Trophoblast cell (in vitro differentiated cells and primary cell): ENCODE measurements around the gene ARFGEF3.

ENCODE experiments used
- DNase-seq, 2 donors: peaks; one replicate each; pipeline ENCODE4 v3.0.0-alpha.2; 2016
- H2AFZ ChIP-seq: 2 replicates; pipeline ENCODE4 v1.6.1; 2013; ENCODE audit warnings: low read length, moderate library complexity, mild to moderate bottlenecking; ENCODE audit not compliant: insufficient read depth, poor library complexity
- H2AK5ac ChIP-seq: 2 replicates; pipeline ENCODE4 v1.6.1; 2013; ENCODE audit warnings: mild to moderate bottlenecking, low read length
- H2BK120ac ChIP-seq: 2 replicates; pipeline ENCODE4 v1.6.1; 2013; ENCODE audit warnings: low read length, mild to moderate bottlenecking, moderate library complexity; ENCODE audit not compliant: insufficient read depth, poor library complexity
- H2BK12ac ChIP-seq: 2 replicates; pipeline ENCODE4 v1.6.1; 2013; ENCODE audit warnings: mild to moderate bottlenecking, low read length, moderate library complexity
- H2BK5ac ChIP-seq: 2 replicates; pipeline ENCODE4 v1.6.1; 2013; ENCODE audit warnings: low read length, low read depth, moderate library complexity, mild to moderate bottlenecking; ENCODE audit not compliant: poor library complexity
- H3K14ac ChIP-seq: 2 replicates; pipeline ENCODE4 v1.6.1; 2013; ENCODE audit warnings: mild to moderate bottlenecking, low read length
- H3K18ac ChIP-seq: 2 replicates; pipeline ENCODE4 v1.6.1; 2013; ENCODE audit warnings: mild to moderate bottlenecking, low read length
- H3K23ac ChIP-seq: 2 replicates; pipeline ENCODE4 v1.6.1; 2013; ENCODE audit warnings: low read length
- H3K27ac ChIP-seq: 2 replicates; pipeline ENCODE4 v1.5.1; 2013; ENCODE audit warnings: low read depth, mild to moderate bottlenecking, inconsistent platforms, low read length, moderate library complexity
- H3K27me3 ChIP-seq: 2 replicates; pipeline ENCODE4 v1.6.1; 2013; ENCODE audit warnings: inconsistent platforms, mild to moderate bottlenecking, low read length, moderate library complexity; ENCODE audit not compliant: insufficient read depth
- H3K36me3 ChIP-seq, 2 experiments: 1 replicate in 1 of 2; 2 replicates in 1 of 2; pipeline ENCODE4 v1.6.1; 2013; ENCODE audit warnings: low read length in 2 of 2, mild to moderate bottlenecking in 2 of 2, moderate library complexity in 1 of 2; ENCODE audit not compliant: insufficient read depth in 2 of 2, control insufficient read depth in 1 of 2
- H3K4ac ChIP-seq: 2 replicates; pipeline ENCODE4 v1.6.1; 2013; ENCODE audit warnings: low read depth, mild to moderate bottlenecking, low read length, moderate library complexity
- H3K4me1 ChIP-seq, 2 experiments: 1 replicate in 1 of 2; 2 replicates in 1 of 2; pipeline ENCODE4 v1.6.1; 2013; ENCODE audit warnings: low read length in 2 of 2, mild to moderate bottlenecking in 2 of 2, moderate library complexity in 1 of 2; ENCODE audit not compliant: insufficient read depth in 2 of 2, control insufficient read depth in 1 of 2
- H3K4me2 ChIP-seq: 2 replicates; pipeline ENCODE4 v1.6.1; 2013; ENCODE audit warnings: inconsistent platforms, mild to moderate bottlenecking, low read length, moderate library complexity
- H3K4me3 ChIP-seq: 2 replicates; pipeline ENCODE4 v1.5.1; 2013; ENCODE audit warnings: mild to moderate bottlenecking, low read depth, low read length, inconsistent platforms
- H3K79me1 ChIP-seq: one replicate; pipeline ENCODE4 v1.6.1; 2013; ENCODE audit warnings: low read length
- H3K79me2 ChIP-seq: 2 replicates; pipeline ENCODE4 v1.6.1; 2013; ENCODE audit warnings: low read length, mild to moderate bottlenecking; ENCODE audit not compliant: control insufficient read depth, insufficient read depth, poor library complexity
- H3K9ac ChIP-seq: 2 replicates; pipeline ENCODE4 v1.6.1; 2013; ENCODE audit warnings: mild to moderate bottlenecking, low read length
- H3K9me3 ChIP-seq: 2 replicates; pipeline ENCODE4 v1.6.1; 2013; ENCODE audit warnings: low read depth, mild to moderate bottlenecking, control low read depth, inconsistent platforms, low read length; ENCODE audit not compliant: insufficient read depth
- H4K12ac ChIP-seq: 2 replicates; pipeline ENCODE4 v1.6.1; 2013; ENCODE audit warnings: low read depth, mild to moderate bottlenecking, low read length, moderate library complexity
- H4K8ac ChIP-seq: 2 replicates; pipeline ENCODE4 v1.6.1; 2013; ENCODE audit warnings: low read depth, mild to moderate bottlenecking, low read length, moderate library complexity
- H4K91ac ChIP-seq: one replicate; pipeline ENCODE4 v1.6.1; 2013; ENCODE audit warnings: low read depth, mild to moderate bottlenecking, low read length, moderate library complexity
- WGBS: extraction: QIAGEN DNeasy Blood & Tissue Kit; methylation state at CpG from one replicate; pipeline ENCODE4 v1.1.7; 2013; ENCODE audit warnings: missing lambda C conversion rate; ENCODE audit not compliant: insufficient read length, insufficient coverage; ENCODE audit errors: extremely low coverage; 5-methylcytosine and 5-hydroxymethylcytosine counted together

The ARFGEF3 gene

DNA sequence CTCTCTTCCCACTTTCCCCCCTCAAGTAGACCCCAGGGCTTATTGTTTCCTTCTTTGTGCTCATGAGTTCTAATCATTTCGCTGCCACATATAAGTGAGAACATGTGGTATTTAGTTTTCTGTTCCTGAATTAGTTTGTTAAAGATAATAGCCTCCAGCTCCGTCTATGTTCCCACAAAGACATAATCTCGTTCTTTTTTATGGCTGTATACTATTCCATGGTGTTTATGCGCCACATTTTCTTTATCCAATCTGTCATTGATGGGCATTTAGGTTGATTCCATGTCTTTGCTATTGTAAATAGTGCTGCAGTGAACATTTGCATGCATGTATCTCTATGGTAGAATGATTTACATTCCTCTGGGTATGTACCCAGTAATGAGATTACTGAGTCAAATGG is 37.6 kb upstream of the ARFGEF3 start:
- no peak overlapping the region for H2BK12ac ChIP-seq
- no peak overlapping the region for H4K8ac ChIP-seq
- no peak overlapping the region for H2AK5ac ChIP-seq
- H3K4me2 ChIP-seq, result no peak overlapping the region
- no peak overlapping the region for H2BK5ac ChIP-seq
- H3K23ac ChIP-seq, result no peak overlapping the region
- no peaks in the 10 kb centered on the region for H3K27me3 ChIP-seq
- no peak overlapping the region for H3K18ac ChIP-seq
- H2BK120ac ChIP-seq, result no peak overlapping the region
- no peak for DNase-seq
- H3K9me3 ChIP-seq, result peaks cover under 1% of the 10 kb centered on the region
- no peak overlapping the region for H3K4me3 ChIP-seq
- H3K14ac ChIP-seq, result no peak overlapping the region
- no peak overlapping the region for H3K9ac ChIP-seq
- no peaks in the 10 kb centered on the region for H3K79me1 ChIP-seq
- no peak overlapping the region for H3K27ac ChIP-seq
- no peak overlapping the region for H4K12ac ChIP-seq
- H3K79me2 ChIP-seq, result no peaks in the 10 kb centered on the region
- H3K4ac ChIP-seq, result no peak overlapping the region
- no peak overlapping the region for H2AFZ ChIP-seq
- no CpG with 5 or more reads among the region's 4 CpGs for WGBS
- H3K36me3 ChIP-seq, result no peaks in the 10 kb centered on the region
- no peak overlapping the region for H4K91ac ChIP-seq
- H3K4me1 ChIP-seq, result no peaks in the 10 kb centered on the region

DNA sequence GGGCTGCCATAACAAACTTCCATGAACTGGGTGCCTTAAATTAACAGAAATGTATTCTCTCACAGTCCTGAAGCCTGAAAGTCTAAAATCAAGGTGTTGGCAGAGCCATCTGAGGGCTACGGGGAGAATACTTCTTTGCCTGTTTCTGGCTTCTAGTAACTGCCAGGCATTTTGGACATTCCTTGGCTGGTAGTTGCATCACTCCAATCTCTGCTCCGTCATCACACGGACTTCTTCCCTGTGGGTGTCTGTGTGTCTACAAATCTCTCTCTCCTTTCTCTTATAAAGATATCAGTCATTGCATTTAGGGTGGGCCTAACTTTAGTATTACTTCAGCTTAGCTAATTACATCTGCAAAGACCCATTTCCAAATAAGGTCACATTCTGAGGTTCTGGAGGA is 33.6 kb upstream of the ARFGEF3 start:
- WGBS, result no CpG with 5 or more reads among the region's 3 CpGs
- peak; percentile 75 to 86 for DNase-seq
- H2AK5ac ChIP-seq, result no peak overlapping the region
- no peak overlapping the region for H3K27ac ChIP-seq
- no peak overlapping the region for H3K4me3 ChIP-seq
- peaks cover 3% of the 10 kb centered on the region for H3K9me3 ChIP-seq
- no peak overlapping the region for H2BK5ac ChIP-seq
- no peak overlapping the region for H4K91ac ChIP-seq
- no peak overlapping the region for H3K4me2 ChIP-seq
- H3K79me1 ChIP-seq, result no peaks in the 10 kb centered on the region
- no peaks in the 10 kb centered on the region for H3K27me3 ChIP-seq
- no peak overlapping the region for H3K23ac ChIP-seq
- H2BK12ac ChIP-seq, result no peak overlapping the region
- no peaks in the 10 kb centered on the region for H3K4me1 ChIP-seq
- no peak overlapping the region for H3K18ac ChIP-seq
- no peak overlapping the region for H2BK120ac ChIP-seq
- no peak overlapping the region for H2AFZ ChIP-seq
- H3K14ac ChIP-seq, result no peak overlapping the region
- H4K8ac ChIP-seq, result no peak overlapping the region
- H3K4ac ChIP-seq, result no peak overlapping the region
- no peaks in the 10 kb centered on the region for H3K36me3 ChIP-seq
- H4K12ac ChIP-seq, result no peak overlapping the region
- H3K9ac ChIP-seq, result no peak overlapping the region
- H3K79me2 ChIP-seq, result no peaks in the 10 kb centered on the region

DNA sequence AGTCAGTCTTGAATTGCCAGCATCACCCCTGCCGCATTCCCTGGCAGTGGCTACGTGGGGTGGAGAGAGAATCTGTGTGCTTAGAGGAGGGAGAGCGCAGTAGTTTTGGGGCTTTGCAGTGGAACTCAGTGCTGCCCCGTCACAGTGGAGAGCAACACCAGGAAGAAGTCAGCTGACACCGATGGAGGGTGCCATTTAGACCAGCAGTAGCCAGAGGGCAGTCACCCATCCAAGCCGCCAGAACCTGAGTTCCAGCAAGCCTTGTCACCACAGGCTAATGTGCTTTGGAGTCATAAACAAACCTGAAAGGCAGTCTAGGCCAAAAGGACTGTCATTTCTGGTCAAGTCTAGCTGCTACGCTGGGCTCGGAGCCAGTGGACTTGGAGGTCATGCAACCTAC is 32.5 kb upstream of the ARFGEF3 start:
- DNase-seq, result peak; percentile 53 to 66
- H2BK120ac ChIP-seq, result no peak overlapping the region
- no peak overlapping the region for H3K4me2 ChIP-seq
- H4K91ac ChIP-seq, result no peak overlapping the region
- H3K4me3 ChIP-seq, result no peak overlapping the region
- peaks cover 3% of the 10 kb centered on the region for H3K9me3 ChIP-seq
- H3K9ac ChIP-seq, result no peak overlapping the region
- H2AK5ac ChIP-seq, result no peak overlapping the region
- no CpG with 5 or more reads among the region's 8 CpGs for WGBS
- no peaks in the 10 kb centered on the region for H3K79me2 ChIP-seq
- H3K36me3 ChIP-seq, result no peaks in the 10 kb centered on the region
- no peak overlapping the region for H4K12ac ChIP-seq
- no peak overlapping the region for H3K18ac ChIP-seq
- H3K23ac ChIP-seq, result no peak overlapping the region
- H4K8ac ChIP-seq, result no peak overlapping the region
- no peak overlapping the region for H2BK12ac ChIP-seq
- no peaks in the 10 kb centered on the region for H3K79me1 ChIP-seq
- H3K27me3 ChIP-seq, result no peaks in the 10 kb centered on the region
- no peak overlapping the region for H2BK5ac ChIP-seq
- no peak overlapping the region for H3K4ac ChIP-seq
- no peaks in the 10 kb centered on the region for H3K4me1 ChIP-seq
- no peak overlapping the region for H3K14ac ChIP-seq
- no peak overlapping the region for H2AFZ ChIP-seq
- no peak overlapping the region for H3K27ac ChIP-seq

DNA sequence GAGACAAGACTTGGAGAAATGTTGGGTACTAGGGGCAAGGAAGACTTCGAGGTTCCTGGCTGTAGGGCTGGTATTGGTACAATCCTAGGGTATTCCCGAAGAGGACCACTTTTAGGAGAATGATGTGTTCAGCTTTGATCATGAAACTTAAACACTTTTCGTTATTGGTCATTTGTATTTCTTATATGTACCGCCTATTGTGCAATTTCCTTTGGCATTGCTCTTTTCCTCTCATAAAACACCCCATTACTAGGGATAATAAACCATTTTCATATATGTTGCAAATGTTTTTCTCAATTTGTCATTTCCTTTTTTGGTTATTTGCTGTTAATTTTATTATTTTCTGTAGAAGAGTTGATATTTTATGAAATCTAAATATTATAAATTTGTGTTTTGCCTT is 18.9 kb upstream of the ARFGEF3 start:
- Histone ChIP-seq H3K9ac (no peak overlapping the region), H4K8ac (no peak overlapping the region)

More for the DNA sequence above, 18.9 kb upstream of the ARFGEF3 start:
- Histone ChIP-seq H3K27me3 (no peaks in the 10 kb centered on the region), H3K4me2 (no peak overlapping the region), H3K14ac (no peak overlapping the region), H2BK12ac (no peak overlapping the region), H3K4ac (no peak overlapping the region), H3K27ac (no peak overlapping the region), H4K12ac (no peak overlapping the region), H3K79me2 (no peaks in the 10 kb centered on the region), H3K4me1 (no peaks in the 10 kb centered on the region), H2AK5ac (no peak overlapping the region), H3K79me1 (no peaks in the 10 kb centered on the region), H2BK120ac (no peak overlapping the region), H3K4me3 (no peak overlapping the region), H2AFZ (no peak overlapping the region), H3K18ac (no peak overlapping the region), H3K9me3 (no peaks in the 10 kb centered on the region), H3K23ac (no peak overlapping the region), H4K91ac (no peak overlapping the region), H2BK5ac (no peak overlapping the region), H3K36me3 (no peaks in the 10 kb centered on the region)
- no CpG with 5 or more reads among the region's 4 CpGs for WGBS
- no peak for DNase-seq
